Measurements from ENCODE around the gene RTP1.
"Not testable (repeated sequence)": the region's sequence is repeated elsewhere in the genome, so short reads cannot be mapped to it uniquely, and the experiment has no call there.

The RTP1 gene, protein sequence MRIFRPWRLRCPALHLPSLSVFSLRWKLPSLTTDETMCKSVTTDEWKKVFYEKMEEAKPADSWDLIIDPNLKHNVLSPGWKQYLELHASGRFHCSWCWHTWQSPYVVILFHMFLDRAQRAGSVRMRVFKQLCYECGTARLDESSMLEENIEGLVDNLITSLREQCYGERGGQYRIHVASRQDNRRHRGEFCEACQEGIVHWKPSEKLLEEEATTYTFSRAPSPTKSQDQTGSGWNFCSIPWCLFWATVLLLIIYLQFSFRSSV

DNA sequence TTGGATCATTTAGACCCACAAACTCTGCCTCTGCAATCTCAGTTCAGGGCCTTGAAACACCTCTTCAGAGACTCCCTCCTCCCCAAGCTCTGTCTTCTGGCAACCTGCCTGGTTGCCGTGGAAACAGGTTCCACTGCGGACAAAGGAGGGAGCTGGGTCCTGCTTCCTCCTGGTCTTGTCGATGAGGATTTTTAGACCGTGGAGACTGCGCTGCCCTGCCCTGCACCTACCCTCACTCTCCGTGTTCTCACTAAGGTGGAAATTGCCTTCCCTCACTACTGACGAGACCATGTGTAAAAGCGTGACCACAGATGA is at the start of gene RTP1:
Gene RTP1, plus strand, starts transcription at position 152 of the 315 bp plus-strand sequence. Its CDS starts 30 bp downstream, at position 182.
- no peak within 1 kb of the TSS for H3K27ac Mint-ChIP-seq
- no peaks in the 10 kb centered on the region for H3K4me1 Mint-ChIP-seq (ENCODE audit: low read depth)
- H3K4me3 Mint-ChIP-seq: no peak within 1 kb of the TSS
- H3K36me3 Mint-ChIP-seq: no peaks in the 10 kb centered on the region
- peaks cover 9% of the 10 kb centered on the region for H3K27me3 Mint-ChIP-seq
- H3K9me3 Mint-ChIP-seq (ENCODE audit: low read depth): no peaks in the 10 kb centered on the region

DNA sequence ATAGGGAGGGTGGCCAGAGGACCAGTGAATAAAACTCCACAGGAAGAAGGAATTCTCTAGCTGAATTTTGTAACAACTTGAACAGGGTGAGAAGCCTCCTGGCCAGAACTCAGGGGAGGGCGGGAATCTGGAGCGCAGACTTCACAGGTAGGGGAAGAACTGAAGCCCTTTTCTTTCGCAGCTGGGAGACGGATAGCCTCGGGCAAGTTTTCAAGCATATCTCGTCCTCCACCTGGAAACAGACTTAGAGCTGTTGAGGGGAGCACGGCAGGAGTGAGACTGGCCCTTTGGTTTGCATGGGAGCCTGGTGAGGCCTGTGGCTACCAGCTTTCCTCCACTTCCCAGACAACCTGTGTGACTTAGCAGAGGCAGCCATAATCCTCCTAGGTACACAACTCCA is 47.1 kb upstream of the RTP1 start:
- peaks cover 4% of the 10 kb centered on the region for H3K4me1 Mint-ChIP-seq (ENCODE audit: low read depth)
- no peak overlapping the region for H3K27ac Mint-ChIP-seq
- peaks cover 6% of the 10 kb centered on the region for H3K36me3 Mint-ChIP-seq
- H3K4me3 Mint-ChIP-seq: no peak overlapping the region
- no peaks in the 10 kb centered on the region for H3K27me3 Mint-ChIP-seq
- H3K9me3 Mint-ChIP-seq (ENCODE audit: low read depth): no peaks in the 10 kb centered on the region

DNA sequence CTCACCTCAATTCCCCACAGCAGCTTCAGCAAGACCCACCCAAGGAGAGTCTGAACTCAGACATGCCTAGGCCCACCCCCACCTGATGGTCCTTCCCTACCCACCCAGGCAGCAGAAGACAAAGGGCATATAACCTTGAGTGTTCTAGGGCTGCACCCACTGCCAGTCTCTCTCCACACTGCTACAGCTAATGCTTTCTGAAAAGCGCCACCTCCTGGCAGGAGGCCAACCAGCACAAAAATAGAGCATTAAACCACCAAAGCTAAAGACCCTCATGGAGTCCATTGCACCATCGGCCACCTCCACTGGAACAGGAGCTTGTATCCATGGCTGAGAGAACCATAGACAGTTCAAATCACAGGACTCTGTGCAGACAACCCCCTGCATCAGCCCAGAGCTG is 46.7 kb upstream of the RTP1 start:
- H3K27me3 Mint-ChIP-seq: no peaks in the 10 kb centered on the region
- H3K36me3 Mint-ChIP-seq: peaks cover 6% of the 10 kb centered on the region
- no peak overlapping the region for H3K4me3 Mint-ChIP-seq
- H3K27ac Mint-ChIP-seq: no peak overlapping the region
- H3K9me3 Mint-ChIP-seq (ENCODE audit: low read depth): no peaks in the 10 kb centered on the region
- H3K4me1 Mint-ChIP-seq (ENCODE audit: low read depth): peaks cover 4% of the 10 kb centered on the region

DNA sequence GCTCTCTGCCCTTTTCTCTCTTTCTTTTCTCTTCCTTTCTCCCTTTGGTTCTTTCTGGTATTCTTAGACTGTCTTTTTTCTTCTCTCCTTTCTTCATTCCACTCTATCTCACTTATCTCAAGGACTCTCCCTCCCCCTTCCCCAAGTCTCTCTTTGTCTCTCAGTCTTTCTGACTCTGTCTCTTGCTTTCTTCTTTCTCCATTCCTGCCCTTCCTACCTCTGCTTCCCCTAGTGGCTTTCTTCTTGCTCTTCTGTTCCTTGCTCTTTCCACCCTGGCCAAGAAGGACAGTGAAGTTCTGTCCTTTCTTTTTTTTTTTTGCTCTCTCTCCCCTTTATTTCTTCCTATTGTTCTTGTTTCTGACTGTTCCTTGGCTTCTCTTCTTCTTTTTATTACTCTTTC is 35.7 kb upstream of the RTP1 start:
- H3K4me1 Mint-ChIP-seq (ENCODE audit: low read depth): no peaks in the 10 kb centered on the region
- H3K27me3 Mint-ChIP-seq: no peaks in the 10 kb centered on the region
- H3K27ac Mint-ChIP-seq: no peak overlapping the region
- H3K9me3 Mint-ChIP-seq (ENCODE audit: low read depth): peaks cover 11% of the 10 kb centered on the region
- H3K36me3 Mint-ChIP-seq: peaks cover 3% of the 10 kb centered on the region
- no peak overlapping the region for H3K4me3 Mint-ChIP-seq

DNA sequence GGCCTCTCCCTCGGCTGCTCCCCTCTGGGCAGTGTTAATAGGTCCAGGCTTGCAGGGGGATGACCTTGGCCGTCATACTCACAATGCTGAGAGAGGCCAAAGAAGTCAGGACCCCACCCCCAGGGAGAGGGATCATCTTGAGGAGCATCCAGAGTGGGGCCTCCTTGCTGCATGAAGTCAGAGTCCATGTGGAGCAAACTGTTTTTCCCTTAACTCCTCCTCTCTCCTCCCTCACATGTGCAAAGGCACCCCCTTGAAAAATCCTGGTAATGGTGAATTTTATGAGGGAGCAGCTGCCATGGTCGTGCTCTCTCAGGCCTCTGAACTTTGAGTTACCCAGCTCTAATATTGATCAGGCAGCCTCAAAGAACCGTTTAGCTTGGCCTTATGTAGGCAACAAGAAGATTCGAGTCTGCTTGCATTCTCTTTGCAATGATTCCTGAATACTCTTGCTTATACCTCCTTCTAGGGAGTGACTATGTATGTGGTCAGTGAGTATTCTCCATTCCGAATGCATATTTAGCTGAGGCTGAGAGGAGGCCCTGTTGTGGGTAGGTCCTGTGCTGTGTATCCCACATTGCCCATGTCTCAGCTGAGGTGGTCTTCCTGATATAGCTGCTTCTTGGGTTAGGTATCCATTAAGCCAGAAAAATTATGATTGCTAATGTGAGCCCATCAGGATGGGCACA is 34.9 kb upstream of the RTP1 start:
- H3K9me3 Mint-ChIP-seq (ENCODE audit: low read depth): peaks cover 11% of the 10 kb centered on the region
- H3K36me3 Mint-ChIP-seq: peaks cover 3% of the 10 kb centered on the region
- H3K27me3 Mint-ChIP-seq: no peaks in the 10 kb centered on the region
- H3K27ac Mint-ChIP-seq: no peak overlapping the region
- H3K4me1 Mint-ChIP-seq (ENCODE audit: low read depth): no peaks in the 10 kb centered on the region
- H3K4me3 Mint-ChIP-seq: no peak overlapping the region

DNA sequence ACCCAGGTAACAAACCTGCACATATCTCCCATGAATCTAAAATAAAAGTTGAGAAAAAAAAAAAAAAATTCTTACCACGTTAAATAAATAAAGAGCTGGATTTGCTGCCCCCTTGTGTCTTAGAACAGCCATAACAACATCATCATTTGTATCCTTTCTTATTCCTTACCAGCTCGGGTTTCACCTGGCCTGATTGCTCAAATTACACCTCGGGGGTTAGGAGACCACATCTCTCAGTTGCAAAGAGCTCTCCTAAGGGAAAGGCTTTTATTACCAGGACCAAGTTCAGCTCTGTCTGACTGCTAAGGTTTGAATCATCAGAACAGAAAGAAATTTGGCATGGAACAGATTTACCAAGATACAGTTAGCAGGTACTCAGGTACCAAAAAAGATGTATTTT is 32.1 kb upstream of the RTP1 start:
- peaks cover 3% of the 10 kb centered on the region for H3K4me1 Mint-ChIP-seq (ENCODE audit: low read depth)
- no peaks in the 10 kb centered on the region for H3K9me3 Mint-ChIP-seq (ENCODE audit: low read depth)
- no peaks in the 10 kb centered on the region for H3K27me3 Mint-ChIP-seq
- H3K27ac Mint-ChIP-seq: no peak overlapping the region
- H3K36me3 Mint-ChIP-seq: no peaks in the 10 kb centered on the region
- H3K4me3 Mint-ChIP-seq: no peak overlapping the region

DNA sequence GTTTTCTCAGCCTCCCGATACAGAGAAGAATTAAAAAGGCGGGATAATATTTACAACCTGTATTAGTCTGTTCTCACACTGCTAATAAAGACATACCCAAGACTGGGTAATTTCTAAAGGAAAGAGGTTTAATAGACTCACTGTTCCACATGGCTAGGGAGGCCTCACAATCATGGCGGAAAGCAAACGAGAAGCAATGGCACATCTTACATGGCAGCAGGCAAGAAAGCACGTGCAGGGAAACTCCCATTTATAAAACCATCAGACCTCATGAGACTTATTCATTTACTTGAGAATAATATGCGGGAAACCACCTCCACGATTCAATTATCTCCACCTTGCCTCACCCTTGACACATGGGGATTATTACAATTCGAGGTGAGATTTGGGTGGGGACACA is 30.5 kb upstream of the RTP1 start:
- Mint-ChIP-seq H3K36me3 (no peaks in the 10 kb centered on the region), H3K27me3 (no peaks in the 10 kb centered on the region), H3K4me1 (ENCODE audit: low read depth) (peaks cover 7% of the 10 kb centered on the region), H3K9me3 (ENCODE audit: low read depth) (no peaks in the 10 kb centered on the region), H3K4me3 (no peak overlapping the region), H3K27ac (no peak overlapping the region)

DNA sequence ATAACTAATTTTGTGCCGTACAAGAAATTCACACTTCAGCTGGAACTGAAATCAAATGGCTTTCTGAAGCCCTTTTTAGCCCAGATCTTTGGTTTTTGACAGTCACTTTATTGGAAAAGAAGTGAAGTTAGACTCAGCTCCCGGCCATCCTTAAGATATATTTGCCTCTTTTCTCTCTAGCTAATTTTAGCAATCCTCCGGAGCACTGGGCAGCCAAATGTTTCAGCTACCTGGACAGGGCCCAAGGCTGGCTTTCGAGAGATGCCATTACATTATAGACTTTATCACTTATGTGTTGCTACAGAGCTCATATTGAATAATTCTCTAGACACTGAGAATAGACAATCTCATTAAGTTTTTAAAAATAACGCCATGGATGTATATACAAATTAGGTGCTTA is 29.5 kb upstream of the RTP1 start:
- Mint-ChIP-seq H3K4me3 (no peak overlapping the region), H3K4me1 (ENCODE audit: low read depth) (peaks cover 7% of the 10 kb centered on the region), H3K27ac (no peak overlapping the region), H3K27me3 (no peaks in the 10 kb centered on the region), H3K36me3 (no peaks in the 10 kb centered on the region), H3K9me3 (ENCODE audit: low read depth) (no peaks in the 10 kb centered on the region)

DNA sequence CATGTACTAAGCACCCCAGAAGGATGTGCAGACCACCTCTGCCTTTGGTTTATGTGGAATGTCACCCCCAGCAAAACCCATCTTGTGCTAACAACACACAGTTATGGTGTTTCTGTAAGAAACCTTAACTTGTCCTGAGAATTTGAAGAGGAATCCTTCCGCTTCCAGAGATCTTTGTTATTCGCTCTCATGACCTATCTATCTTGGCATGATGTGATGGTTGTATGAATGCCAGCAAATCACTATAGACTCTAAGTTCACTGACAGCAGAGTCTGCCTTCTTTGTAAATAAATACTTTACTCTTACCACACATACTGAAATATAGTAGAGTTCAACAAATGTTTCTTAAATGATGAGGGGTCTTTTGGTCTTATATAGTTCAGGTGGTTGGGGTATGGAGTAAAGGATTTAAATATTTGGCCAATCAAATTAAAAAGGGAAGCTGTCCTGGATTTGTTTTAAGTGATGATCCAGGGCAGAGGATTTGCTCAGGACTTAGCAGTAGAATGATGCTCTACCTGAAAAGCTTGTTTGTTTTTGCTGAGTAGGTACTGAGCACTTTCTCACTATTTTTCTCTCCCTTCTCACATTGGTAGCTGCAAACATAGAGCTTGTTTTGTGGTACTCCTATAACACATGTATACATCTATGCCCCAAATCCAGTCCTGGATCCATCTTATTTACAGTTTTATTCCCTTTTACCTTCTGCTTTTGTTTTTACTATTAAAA is 27.9 kb upstream of the RTP1 start:
- H3K27ac Mint-ChIP-seq: no peak overlapping the region

GRCh38 chr3:187170911-187171310 is 26.4 kb upstream of the RTP1 start:
- not testable (repeated sequence) for H3K36me3 Mint-ChIP-seq; H3K4me3 Mint-ChIP-seq; H3K4me1 Mint-ChIP-seq (ENCODE audit: low read depth); H3K27me3 Mint-ChIP-seq; H3K9me3 Mint-ChIP-seq (ENCODE audit: low read depth); H3K27ac Mint-ChIP-seq

More for the DNA sequence above, 27.9 kb upstream of the RTP1 start:
- Mint-ChIP-seq H3K27me3 (peaks cover 3% of the 10 kb centered on the region), H3K4me1 (ENCODE audit: low read depth) (peaks cover 7% of the 10 kb centered on the region), H3K36me3 (no peaks in the 10 kb centered on the region), H3K9me3 (ENCODE audit: low read depth) (no peaks in the 10 kb centered on the region), H3K4me3 (no peak overlapping the region)

- no peak overlapping the region for H3K4me3 Mint-ChIP-seq
- no peak overlapping the region for H3K27ac Mint-ChIP-seq
- peaks cover 3% of the 10 kb centered on the region for H3K27me3 Mint-ChIP-seq
- no peaks in the 10 kb centered on the region for H3K36me3 Mint-ChIP-seq
- H3K9me3 Mint-ChIP-seq (ENCODE audit: low read depth): no peaks in the 10 kb centered on the region
- H3K4me1 Mint-ChIP-seq (ENCODE audit: low read depth): peaks cover 7% of the 10 kb centered on the region
Observed at GRCh38 chr3:187172929-187173328, 24.4 kb upstream of the RTP1 start.

DNA sequence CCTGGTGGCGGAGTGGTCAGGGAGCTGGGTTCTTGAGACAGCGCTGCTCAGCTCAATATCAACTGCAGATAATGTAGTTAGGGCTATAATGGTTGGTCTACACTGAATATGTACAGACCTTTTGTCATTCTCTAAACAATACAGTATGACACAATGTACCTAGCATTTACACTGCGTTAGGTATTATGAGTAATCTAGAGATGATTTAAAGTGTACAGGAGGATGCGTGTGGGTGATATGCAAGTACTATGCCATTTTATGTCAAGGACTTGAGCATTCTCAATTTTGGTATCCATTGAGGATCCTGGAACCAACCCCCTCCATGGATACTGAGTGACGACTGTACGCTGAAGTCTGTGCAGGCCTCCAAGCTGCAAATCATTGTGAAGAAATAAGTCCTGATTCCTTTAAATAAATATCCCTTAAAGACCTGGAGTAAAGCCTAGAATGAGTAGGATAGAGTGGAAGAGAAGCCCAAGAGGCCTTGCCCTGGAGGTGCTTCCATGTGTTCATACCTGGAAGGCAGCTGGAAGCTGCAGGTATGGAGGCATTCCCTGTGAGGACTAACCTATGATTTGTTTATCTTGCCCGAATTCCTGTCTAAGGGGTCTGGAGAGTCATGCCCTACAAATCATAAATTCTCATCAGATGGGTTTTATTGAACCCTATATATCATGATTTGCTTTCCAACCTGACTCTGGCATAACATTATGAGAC is 15.7 kb upstream of the RTP1 start:
- Mint-ChIP-seq H3K4me1 (ENCODE audit: low read depth) (no peaks in the 10 kb centered on the region), H3K4me3 (no peak overlapping the region), H3K9me3 (ENCODE audit: low read depth) (no peaks in the 10 kb centered on the region), H3K36me3 (no peaks in the 10 kb centered on the region), H3K27me3 (peaks cover 1% of the 10 kb centered on the region), H3K27ac (no peak overlapping the region)

DNA sequence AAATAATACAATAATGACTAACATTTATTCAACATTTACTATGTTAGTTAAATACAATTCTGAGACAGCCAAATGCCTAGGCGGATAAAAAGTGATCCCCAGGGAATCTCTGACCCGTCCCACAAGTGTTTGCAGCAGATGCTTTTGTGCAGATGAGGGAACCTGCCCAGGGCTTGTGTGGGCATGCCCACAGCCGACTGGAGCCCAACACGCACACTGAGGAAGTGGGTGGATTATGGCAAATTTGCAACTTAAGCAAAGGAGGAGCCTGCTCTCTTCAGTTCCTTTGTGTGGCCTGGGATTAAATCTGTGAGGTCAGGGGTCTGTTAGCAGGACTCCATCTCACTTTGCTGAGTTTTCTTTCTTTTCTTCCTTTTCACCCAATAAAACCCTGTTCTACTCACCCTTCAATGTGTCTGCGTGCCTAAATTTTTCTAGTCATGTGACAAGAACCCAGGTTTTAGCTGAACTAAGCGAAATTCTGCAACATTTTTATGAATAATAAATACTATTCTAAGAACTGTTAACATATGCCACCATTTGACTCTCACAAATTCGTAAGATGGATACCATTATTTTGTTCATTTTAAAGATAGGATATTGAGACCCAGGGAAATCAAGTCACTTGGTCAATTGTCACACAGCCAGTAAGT is 13.9 kb upstream of the RTP1 start:
- Mint-ChIP-seq H3K36me3 (no peaks in the 10 kb centered on the region), H3K27ac (no peak overlapping the region), H3K4me1 (ENCODE audit: low read depth) (no peaks in the 10 kb centered on the region), H3K9me3 (ENCODE audit: low read depth) (peaks cover 6% of the 10 kb centered on the region), H3K4me3 (no peak overlapping the region), H3K27me3 (peaks cover 3% of the 10 kb centered on the region)

- H3K36me3 Mint-ChIP-seq: no peaks in the 10 kb centered on the region
- H3K4me1 Mint-ChIP-seq (ENCODE audit: low read depth): no peaks in the 10 kb centered on the region
- H3K27ac Mint-ChIP-seq: no peak overlapping the region
- peaks cover 6% of the 10 kb centered on the region for H3K9me3 Mint-ChIP-seq (ENCODE audit: low read depth)
- peaks cover 3% of the 10 kb centered on the region for H3K27me3 Mint-ChIP-seq
- H3K4me3 Mint-ChIP-seq: no peak overlapping the region
Observed at GRCh38 chr3:187183903-187184302, 13.4 kb upstream of the RTP1 start.

DNA sequence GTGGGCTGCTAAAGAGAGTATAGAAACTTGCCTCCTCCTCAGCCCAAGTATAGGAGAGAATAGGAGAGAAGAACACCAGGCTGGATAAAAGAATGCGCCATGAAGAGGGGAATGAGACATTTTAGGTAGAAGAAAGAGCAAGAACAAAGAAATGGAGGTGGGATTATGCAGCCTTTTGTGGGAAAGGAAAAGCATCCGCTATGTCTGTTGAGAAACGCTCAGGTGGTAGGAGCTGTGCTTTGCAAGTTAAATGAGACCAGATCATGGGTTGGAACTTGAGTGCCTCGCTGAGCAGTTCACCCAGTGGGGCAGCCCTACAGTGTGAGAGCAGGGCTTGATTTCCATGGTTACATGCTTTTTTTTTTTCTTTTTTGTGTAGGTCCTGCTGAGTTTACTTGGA is 11.5 kb upstream of the RTP1 start:
- peaks cover 1% of the 10 kb centered on the region for H3K27me3 Mint-ChIP-seq
- no peaks in the 10 kb centered on the region for H3K4me1 Mint-ChIP-seq (ENCODE audit: low read depth)
- no peak overlapping the region for H3K4me3 Mint-ChIP-seq
- no peaks in the 10 kb centered on the region for H3K36me3 Mint-ChIP-seq
- no peak overlapping the region for H3K27ac Mint-ChIP-seq
- peaks cover 6% of the 10 kb centered on the region for H3K9me3 Mint-ChIP-seq (ENCODE audit: low read depth)

Measured in activated naive CD8-positive, alpha-beta T cell (primary cell).